Measurements from ENCODE around the gene FSTL3. TPM values are rescaled to one million over a fixed set of nuclear protein-coding genes. Genes with fewer than 3 reads are reported as not detected.

The FSTL3 gene
- total RNA-seq, 4 donors from 2014 or later = 105 to 200 (median 133) TPM

DNA sequence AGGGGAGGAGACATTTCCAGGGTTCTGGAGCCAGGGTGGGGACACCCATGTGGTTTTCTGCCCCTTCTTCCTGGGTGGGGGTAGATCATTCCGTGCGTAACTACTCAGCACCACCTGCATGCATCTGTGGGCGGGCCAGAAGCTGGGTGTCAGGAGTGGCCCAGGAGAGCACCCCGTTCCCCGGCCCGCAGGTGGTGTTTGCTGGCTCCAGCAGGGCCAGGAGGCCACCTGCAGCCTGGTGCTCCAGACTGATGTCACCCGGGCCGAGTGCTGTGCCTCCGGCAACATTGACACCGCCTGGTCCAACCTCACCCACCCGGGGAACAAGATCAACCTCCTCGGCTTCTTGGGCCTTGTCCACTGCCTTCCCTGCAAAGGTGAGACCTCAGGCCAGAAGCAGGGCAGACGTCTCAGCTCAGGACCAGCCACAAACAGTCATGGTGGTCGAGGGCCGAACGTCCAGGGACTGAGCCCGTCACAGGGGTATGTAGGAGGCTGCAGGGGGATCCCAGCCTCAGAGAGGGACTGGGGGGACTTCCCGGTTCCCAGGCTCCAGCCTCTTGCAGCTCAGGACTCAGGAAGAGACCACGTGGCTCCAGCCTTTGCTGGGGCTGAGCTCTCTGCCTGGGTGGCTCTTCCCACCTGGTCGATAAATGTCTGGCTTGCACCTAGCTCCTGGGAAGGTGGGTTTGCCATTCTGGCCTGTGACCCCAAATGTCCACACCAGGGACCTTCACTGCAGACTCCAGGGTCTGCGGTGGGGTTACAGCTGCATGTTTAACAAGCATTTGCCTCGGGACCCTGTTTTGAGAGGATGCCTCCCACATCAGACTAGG is 1.6 kb downstream of the FSTL3 start:
- 61 to 63% methylated on average over 2 to 3 of the region's 22 CpGs for WGBS, 2 donors (ENCODE audit: low coverage in 1 of 2)
- H3K36me3 ChIP-seq = peaks cover 0 to 9% of the 10 kb centered on the region in 2 donors
- H3K4me3 ChIP-seq = peak overlapping the region; percentile 46 to 89
- no peak for ATAC-seq
- H3K27ac ChIP-seq = peak overlapping the region; percentile 25 to 99 (median 98)
- peaks cover 29% of the 10 kb centered on the region for H3K27me3 ChIP-seq
- H3K4me1 ChIP-seq = peaks cover 0 to 84% (median 27%) of the 10 kb centered on the region in 3 donors
- no peak for TF ChIP-seq CTCF (IDR thresholded peaks at IDR 0.05)
- no peaks in the 10 kb centered on the region for H3K9me3 ChIP-seq

GRCh38 chr19:678791-679388 is 2.7 kb downstream of the FSTL3 start:
- no peaks in the 10 kb centered on the region for H3K9me3 ChIP-seq
- peaks cover 0 to 73% (median 27%) of the 10 kb centered on the region in 3 donors for H3K4me1 ChIP-seq
- H3K27me3 ChIP-seq = peaks cover 29% of the 10 kb centered on the region
- TF ChIP-seq POLR2A (IDR thresholded peaks at IDR 0.05) (no peak), EP300 (IDR thresholded peaks at IDR 0.05) (no peak), CTCF (IDR thresholded peaks at IDR 0.05) (no peak), POLR2AphosphoS5 (IDR thresholded peaks at IDR 0.05) (no peak)
- ATAC-seq = no peak
- peaks cover 0 to 9% of the 10 kb centered on the region in 2 donors for H3K36me3 ChIP-seq
- WGBS, 2 donors (ENCODE audit: low coverage in 1 of 2) = 17 to 100% methylated on average over 1 of the region's 16 CpGs
- peak overlapping the region in 3 of 4 donors; percentile 97 to 99 (median 99) for H3K27ac ChIP-seq
- H3K4me3 ChIP-seq = peak overlapping the region in 1 of 2 donors; percentile 89

- peak; percentile 78 for TF ChIP-seq POLR2AphosphoS5 (IDR thresholded peaks at IDR 0.05)
- TF ChIP-seq POLR2A (IDR thresholded peaks at IDR 0.05) = no peak
- TF ChIP-seq EP300 (IDR thresholded peaks at IDR 0.05) = peak; percentile 40
- peaks cover 25% of the 10 kb centered on the region for H3K27me3 ChIP-seq
- no peaks in the 10 kb centered on the region for H3K9me3 ChIP-seq
- peak overlapping the region; percentile 40 to 99 (median 98) for H3K27ac ChIP-seq
- no CpG with 5 or more reads among the region's 69 CpGs for WGBS, 2 donors (ENCODE audit: low coverage in 1 of 2)
- peak; percentile 37 for ATAC-seq
- H3K36me3 ChIP-seq = peaks cover 0 to 9% of the 10 kb centered on the region in 2 donors
- H3K4me1 ChIP-seq = peaks cover 0 to 65% (median 27%) of the 10 kb centered on the region in 3 donors
- H3K4me3 ChIP-seq = peak overlapping the region; percentile 45 to 89
Measured at GRCh38 chr19:679418-680286, 3.5 kb downstream of the FSTL3 start.

- WGBS, 2 donors (ENCODE audit: low coverage in 1 of 2) = 5% methylated on average over 10 of the region's 70 CpGs; no CpG with 5 or more reads in 1 of the 2 donors
- ATAC-seq = peak; percentile 80
- peaks cover 0 to 57% (median 27%) of the 10 kb centered on the region in 3 donors for H3K4me1 ChIP-seq
- TF ChIP-seq EP300 (IDR thresholded peaks at IDR 0.05) (no peak), POLR2A (IDR thresholded peaks at IDR 0.05) (peak; percentile 90 to 96), POLR2AphosphoS5 (IDR thresholded peaks at IDR 0.05) (peak; percentile 67), CTCF (IDR thresholded peaks at IDR 0.05) (peak in 3 of 4 experiments; percentile 62 to 75 (median 69))
- H3K4me3 ChIP-seq = peak overlapping the region; percentile 45 to 89
- peaks cover 0 to 9% of the 10 kb centered on the region in 2 donors for H3K36me3 ChIP-seq
- H3K9me3 ChIP-seq = no peaks in the 10 kb centered on the region
- H3K27me3 ChIP-seq = peaks cover 16% of the 10 kb centered on the region
- H3K27ac ChIP-seq = peak overlapping the region; percentile 50 to 99 (median 98)
Measured at GRCh38 chr19:680287-681028, 4.3 kb downstream of the FSTL3 start.
